Transverse colon (tissue), 4 donors: ENCODE data around the gene TMEM266. TPM values are rescaled to one million over a fixed set of nuclear protein-coding genes. Genes with fewer than 3 reads are reported as not detected.

Source experiments
- DNase-seq: peaks from one replicate; pipeline ENCODE4 v3.0.0-alpha.2; 2019
- H3K27ac ChIP-seq, 4 donors: fragments of 200-600 bp; sonication (generic); 2 replicates each; pipeline ENCODE4 v1.5.1; 2016 to 2018; ENCODE audit warnings: inconsistent platforms in 4 of 4
- H3K27me3 ChIP-seq: fragments of 200-600 bp; sonication (generic); 2 replicates; pipeline ENCODE4 v1.5.1; 2017; ENCODE audit warnings: inconsistent platforms
- H3K36me3 ChIP-seq, 4 donors: fragments of 200-600 bp; sonication (generic); 2 replicates each; pipeline ENCODE4 v1.5.1; 2017 to 2019; ENCODE audit warnings: inconsistent platforms in 4 of 4
- H3K4me1 ChIP-seq, 4 donors: fragments of 200-600 bp; sonication (generic); 2 replicates each; pipeline ENCODE4 v1.5.1; 2017 to 2020; ENCODE audit warnings: inconsistent platforms in 4 of 4
- H3K4me3 ChIP-seq, 4 donors: fragments of 200-600 bp; sonication (generic); 1 replicate in 1 of 4; 2 replicates in 3 of 4; pipeline versions ENCODE4 v1.5.1 to v1.6.1; 2017 to 2019; ENCODE audit warnings: inconsistent platforms in 4 of 4
- H3K9me3 ChIP-seq, 2 donors: fragments of 200-600 bp; sonication (generic); 2 replicates each; pipeline ENCODE4 v1.5.1; 2017 to 2019; ENCODE audit warnings: inconsistent platforms in 2 of 2
- EP300 ChIP-seq: sonication (generic); formaldehyde crosslinking; IDR thresholded peaks from one replicate; pipeline ENCODE4 v1.6.1; 2017; ENCODE audit warnings: antibody characterized with exemption, low read depth
- POLR2A ChIP-seq: fragments of 450-650 bp; IDR thresholded peaks from one replicate; pipeline ENCODE4 v1.6.1; 2016; ENCODE audit warnings: antibody characterized with exemption, mild to moderate bottlenecking, moderate library complexity
- POLR2AphosphoS5 ChIP-seq, 3 donors: sonication (generic); formaldehyde crosslinking; IDR thresholded peaks; one replicate each; pipeline ENCODE4 v1.6.1; 2016; ENCODE audit warnings: antibody characterized with exemption in 3 of 3
- WGBS, 2 donors: methylation state at CpG; one replicate each; pipeline ENCODE4 v1.1.5; 2018; ENCODE audit warnings: low coverage in 1 of 2; 5-methylcytosine and 5-hydroxymethylcytosine counted together
- in situ Hi-C, 4 donors: fragments of 200-750 bp; cut with MboI; loops; one replicate each; pipeline versions ENCODE4 v1.15.0 to v1.15.1; 2017; ENCODE audit warnings: low sequenced_read_pairs in 3 of 4, low pct_ligation_motif_present in 1 of 4, low pct_unique_long_range_greater_than_20kb in 1 of 4
- intact Hi-C: fragments of 100-400 bp; cut with DNase I; formaldehyde crosslinking; loops from one replicate; pipeline ENCODE4 v1.15.1; 2023; ENCODE audit warnings: low total_unique reads
- total RNA-seq, 4 donors: library from RNA; depleted of rRNA; stranded (reverse); fragments of >200 nt; gene quantifications; one replicate each; pipeline ENCODE4 v1.1.0, GENCODE V29; 2016
- TF ChIP-seq, protein P1 (sequence below), 5 experiments: fragments of 200-600 bp in 3 of 5; fragments of 450-650 bp in 2 of 5; sonication (generic) in 3 of 5; IDR thresholded peaks; 1 replicate in 2 of 5; 2 replicates in 3 of 5; pipeline ENCODE4 v1.5.1; 2016 to 2017; ENCODE audit warnings: antibody characterized with exemption in 5 of 5, inconsistent platforms in 3 of 5, mild to moderate bottlenecking in 2 of 5, moderate library complexity in 1 of 5

TMEM266 gene
- total RNA-seq, 4 donors from 2014 or later: 0.41 TPM; not detected in 3

DNA sequence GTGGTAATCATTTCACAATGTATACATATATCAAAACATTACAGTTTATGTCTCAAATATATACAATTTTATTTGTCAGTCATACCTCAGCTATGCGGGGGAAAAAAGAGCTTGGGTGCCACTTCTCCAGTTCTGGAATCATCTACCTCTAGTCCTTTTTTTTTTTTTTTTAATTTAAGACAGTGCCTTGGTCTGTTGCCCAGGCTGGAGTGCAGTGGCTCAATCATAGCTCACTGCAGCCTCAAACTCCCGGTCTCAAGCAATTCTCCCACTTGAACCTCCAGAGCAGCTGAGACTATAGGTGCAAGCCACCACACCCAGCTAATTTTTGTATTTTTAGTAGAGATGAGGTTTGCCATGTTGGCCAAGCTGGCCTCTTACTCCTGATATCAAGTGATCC is 67.4 kb downstream of the TMEM266 start:
- Histone ChIP-seq H3K9me3 (no peaks in the 10 kb centered on the region), H3K4me3 (no peak overlapping the region), H3K36me3 (no peaks in the 10 kb centered on the region), H3K4me1 (no peaks in the 10 kb centered on the region), H3K27me3 (peaks cover 28% of the 10 kb centered on the region), H3K27ac (no peak overlapping the region)
- in situ Hi-C loops (loop anchor here in 2 of 4 donors (25.0 kb wide), 1 partner anchor 315 kb away; no protein-coding TSS in a partner anchor), intact Hi-C loops (no loop called here)
- 70 to 86% methylated on average over 1 to 2 of the region's 2 CpGs for WGBS, 2 donors
- TF ChIP-seq EP300 (no peak), POLR2A (no peak), POLR2AphosphoS5 (IDR thresholded peaks at IDR 0.05) (no peak)
- TF ChIP-seq, protein P1, sequence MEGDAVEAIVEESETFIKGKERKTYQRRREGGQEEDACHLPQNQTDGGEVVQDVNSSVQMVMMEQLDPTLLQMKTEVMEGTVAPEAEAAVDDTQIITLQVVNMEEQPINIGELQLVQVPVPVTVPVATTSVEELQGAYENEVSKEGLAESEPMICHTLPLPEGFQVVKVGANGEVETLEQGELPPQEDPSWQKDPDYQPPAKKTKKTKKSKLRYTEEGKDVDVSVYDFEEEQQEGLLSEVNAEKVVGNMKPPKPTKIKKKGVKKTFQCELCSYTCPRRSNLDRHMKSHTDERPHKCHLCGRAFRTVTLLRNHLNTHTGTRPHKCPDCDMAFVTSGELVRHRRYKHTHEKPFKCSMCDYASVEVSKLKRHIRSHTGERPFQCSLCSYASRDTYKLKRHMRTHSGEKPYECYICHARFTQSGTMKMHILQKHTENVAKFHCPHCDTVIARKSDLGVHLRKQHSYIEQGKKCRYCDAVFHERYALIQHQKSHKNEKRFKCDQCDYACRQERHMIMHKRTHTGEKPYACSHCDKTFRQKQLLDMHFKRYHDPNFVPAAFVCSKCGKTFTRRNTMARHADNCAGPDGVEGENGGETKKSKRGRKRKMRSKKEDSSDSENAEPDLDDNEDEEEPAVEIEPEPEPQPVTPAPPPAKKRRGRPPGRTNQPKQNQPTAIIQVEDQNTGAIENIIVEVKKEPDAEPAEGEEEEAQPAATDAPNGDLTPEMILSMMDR (IDR thresholded peaks at IDR 0.05): no peak
- DNase-seq: no peak

DNA sequence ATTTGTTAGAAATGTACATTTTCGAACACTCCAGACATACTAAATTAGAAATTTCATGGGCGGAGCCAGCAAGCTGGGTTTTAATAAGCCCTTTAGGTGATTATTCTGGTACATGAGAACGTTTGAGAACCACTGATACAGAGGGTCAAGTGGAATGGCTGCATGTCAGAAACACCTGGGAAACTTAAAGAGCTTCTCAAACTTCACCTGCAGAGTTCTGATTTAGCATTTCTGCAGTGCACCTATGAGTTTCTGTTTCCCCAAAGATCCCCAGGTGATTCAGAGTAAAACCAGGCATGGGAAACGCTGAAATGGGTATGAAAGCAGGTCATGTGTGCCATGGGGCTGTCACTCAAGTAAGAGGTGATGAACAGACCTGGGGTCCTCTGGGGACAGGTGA is 68.1 kb downstream of the TMEM266 start:
- no peak for TF ChIP-seq POLR2A
- H3K4me3 ChIP-seq: no peak overlapping the region
- H3K27ac ChIP-seq: no peak overlapping the region
- no peak for DNase-seq
- H3K36me3 ChIP-seq: no peaks in the 10 kb centered on the region
- H3K4me1 ChIP-seq: no peaks in the 10 kb centered on the region
- no peaks in the 10 kb centered on the region for H3K9me3 ChIP-seq
- H3K27me3 ChIP-seq: peaks cover 28% of the 10 kb centered on the region
- 50 to 62% methylated on average over 4 of the region's 4 CpGs for WGBS, 2 donors
- in situ Hi-C loops (loop anchor here in 2 of 4 donors (25.0 kb wide), 1 partner anchor 316 kb away; no protein-coding TSS in a partner anchor), intact Hi-C loops (no loop called here)

DNA sequence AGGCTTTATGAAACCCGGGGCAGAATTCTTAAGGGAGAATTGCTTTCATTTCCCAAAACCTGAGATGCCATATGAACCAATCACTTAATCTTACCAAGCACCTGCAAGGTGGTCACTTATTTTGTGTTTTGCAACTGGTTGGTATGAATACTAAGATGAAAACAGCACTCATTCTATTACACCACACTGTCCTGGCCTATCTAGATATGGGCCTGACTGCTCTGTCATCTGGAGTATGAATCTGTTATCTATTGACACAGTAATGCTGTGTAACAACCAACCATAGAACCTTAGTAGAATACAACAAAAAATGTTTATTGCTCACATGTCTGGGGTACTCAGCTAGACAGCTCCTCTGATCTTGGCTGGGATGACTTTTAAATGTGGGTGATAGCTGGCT is 74.8 kb downstream of the TMEM266 start:
- intact Hi-C loops (loop anchor here (10.0 kb wide), 1 partner anchor 80 kb away; the partner anchor contains the start of gene TMEM266), in situ Hi-C loops (loop anchor here in 3 of 4 donors (10.0 to 25.0 kb wide), 2 partner anchors 70 to 322 kb away; no protein-coding TSS in a partner anchor)
- Histone ChIP-seq H3K4me1 (peaks cover 0 to under 1% (median under 1%) of the 10 kb centered on the region in 4 donors), H3K27me3 (peaks cover 13% of the 10 kb centered on the region), H3K9me3 (no peaks in the 10 kb centered on the region), H3K36me3 (no peaks in the 10 kb centered on the region), H3K4me3 (no peak overlapping the region), H3K27ac (no peak overlapping the region)
- TF ChIP-seq, protein P1 (IDR thresholded peaks at IDR 0.05): no peak
- TF ChIP-seq EP300 (no peak), POLR2A (no peak), POLR2AphosphoS5 (IDR thresholded peaks at IDR 0.05) (no peak)
- 86 to 89% methylated on average over 1 of the region's 1 CpG for WGBS, 2 donors
- DNase-seq: no peak

DNA sequence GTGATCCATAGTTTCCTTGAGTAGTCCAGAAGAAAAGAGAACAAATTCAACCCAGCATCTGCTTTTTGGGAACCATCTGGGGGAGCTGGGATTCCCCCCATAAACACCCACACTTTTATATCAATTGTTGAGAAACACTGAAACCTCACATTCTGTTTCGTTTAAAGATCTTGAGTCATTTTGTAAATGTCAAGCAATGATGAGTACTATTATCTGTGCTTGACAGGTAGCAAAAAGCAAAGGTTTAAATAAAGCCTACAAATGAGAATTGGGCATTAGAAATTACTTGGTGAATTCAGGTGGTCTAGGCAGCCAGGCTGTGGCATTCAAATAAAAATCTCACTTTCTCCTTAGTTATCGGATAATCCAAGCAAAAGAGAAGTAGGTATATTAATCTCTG is 75.7 kb downstream of the TMEM266 start:
- H3K4me3 ChIP-seq: no peak overlapping the region
- intact Hi-C loops (loop anchor here (10.0 kb wide), 1 partner anchor 81 kb away; the partner anchor contains the start of gene TMEM266), in situ Hi-C loops (loop anchor here in 3 of 4 donors (10.0 to 25.0 kb wide), 2 partner anchors 71 to 323 kb away; no protein-coding TSS in a partner anchor)
- peaks cover 0 to 10% (median 5%) of the 10 kb centered on the region in 4 donors for H3K4me1 ChIP-seq
- TF ChIP-seq, protein P1 (IDR thresholded peaks at IDR 0.05): no peak
- TF ChIP-seq POLR2A (no peak), POLR2AphosphoS5 (IDR thresholded peaks at IDR 0.05) (no peak), EP300 (no peak)
- no peak for DNase-seq
- no peaks in the 10 kb centered on the region for H3K36me3 ChIP-seq
- H3K27ac ChIP-seq: no peak overlapping the region
- H3K9me3 ChIP-seq: no peaks in the 10 kb centered on the region
- 77 to 91% methylated on average over 2 of the region's 2 CpGs for WGBS, 2 donors
- peaks cover 8% of the 10 kb centered on the region for H3K27me3 ChIP-seq

DNA sequence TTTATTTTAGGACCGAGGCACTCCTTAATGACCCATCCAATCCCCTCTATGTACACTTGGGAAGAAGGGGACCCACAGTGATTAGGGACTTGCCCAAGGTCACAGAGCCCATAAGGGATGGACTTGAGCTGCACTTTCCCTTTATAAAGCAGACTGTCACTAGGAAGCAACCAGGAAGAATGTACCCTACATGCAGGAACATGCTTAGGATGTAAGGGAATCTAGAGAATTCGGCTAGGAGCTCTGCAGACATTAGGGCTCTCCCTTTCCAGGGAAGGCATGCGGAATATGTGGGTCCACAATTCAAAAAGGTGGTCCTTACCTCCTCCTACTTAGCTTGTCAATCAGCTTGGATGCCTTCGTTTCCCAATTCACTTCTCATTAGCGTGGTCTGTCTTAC is 78.7 kb downstream of the TMEM266 start:
- 70 to 100% methylated on average over 1 to 5 of the region's 5 CpGs for WGBS, 2 donors
- intact Hi-C loops (loop anchor here (10.0 kb wide), 1 partner anchor 84 kb away; the partner anchor contains the start of gene TMEM266), in situ Hi-C loops (loop anchor here in 3 of 4 donors (10.0 to 25.0 kb wide), 2 partner anchors 74 to 326 kb away; no protein-coding TSS in a partner anchor)

More for the DNA sequence above, 78.7 kb downstream of the TMEM266 start:
- DNase-seq: no peak
- Histone ChIP-seq H3K9me3 (no peaks in the 10 kb centered on the region), H3K4me1 (peaks cover 0 to 10% (median 5%) of the 10 kb centered on the region in 4 donors), H3K27ac (no peak overlapping the region), H3K4me3 (no peak overlapping the region), H3K36me3 (no peaks in the 10 kb centered on the region), H3K27me3 (peaks cover 8% of the 10 kb centered on the region)
- TF ChIP-seq POLR2AphosphoS5 (IDR thresholded peaks at IDR 0.05) (no peak), POLR2A (no peak), EP300 (no peak)
- TF ChIP-seq, protein P1 (IDR thresholded peaks at IDR 0.05): no peak
